GM21447 (cell line): ENCODE measurements around the gene ZMIZ1.

ENCODE experiments used
- ATAC-seq: cut with Tn5 transposase; IDR thresholded peaks from one replicate; pipeline ENCODE4 v1.9.1; 2021; ENCODE audit not compliant: unreplicated experiment

ZMIZ1 gene

GRCh38 chr10:79347894-79348639 is 279.3 kb downstream of the ZMIZ1 start:
- peak; percentile 73 for ATAC-seq

GRCh38 chr10:79348640-79348988 is 279.8 kb downstream of the ZMIZ1 start:
- no peak for ATAC-seq

GRCh38 chr10:79349072-79349491 is 280.3 kb downstream of the ZMIZ1 start:
- no peak for ATAC-seq

GRCh38 chr10:79349766-79350406 is 281.1 kb downstream of the ZMIZ1 start:
- no peak for ATAC-seq

- no peak for ATAC-seq
Measured at GRCh38 chr10:79350407-79351154, 281.8 kb downstream of the ZMIZ1 start.

- no peak for ATAC-seq
Measured at GRCh38 chr10:79351332-79351731, 282.6 kb downstream of the ZMIZ1 start.

- no peak for ATAC-seq
Measured at GRCh38 chr10:79352035-79352877, 283.5 kb downstream of the ZMIZ1 start.

- no peak for ATAC-seq
Measured at GRCh38 chr10:79353000-79353406, 284.2 kb downstream of the ZMIZ1 start.

GRCh38 chr10:79353726-79354125 is 285.0 kb downstream of the ZMIZ1 start:
- no peak for ATAC-seq

GRCh38 chr10:79354141-79354540 is 285.4 kb downstream of the ZMIZ1 start:
- no peak for ATAC-seq

GRCh38 chr10:79354615-79355014 is 285.8 kb downstream of the ZMIZ1 start:
- ATAC-seq = no peak

GRCh38 chr10:79355420-79356017 is 286.8 kb downstream of the ZMIZ1 start:
- ATAC-seq = no peak

- ATAC-seq = no peak
Measured at GRCh38 chr10:79356104-79356503, 287.3 kb downstream of the ZMIZ1 start.

- no peak for ATAC-seq
Measured at GRCh38 chr10:79357180-79357579, 288.4 kb downstream of the ZMIZ1 start.

- ATAC-seq = no peak
Measured at GRCh38 chr10:79358811-79359210, 290.0 kb downstream of the ZMIZ1 start.

- no peak for ATAC-seq
Measured at GRCh38 chr10:79359816-79360498, 291.2 kb downstream of the ZMIZ1 start.

- ATAC-seq = no peak
Measured at GRCh38 chr10:79360499-79361342, 292.0 kb downstream of the ZMIZ1 start.

- ATAC-seq = no peak
Measured at GRCh38 chr10:79361726-79362397, 293.1 kb downstream of the ZMIZ1 start.
